Pancreas (tissue), 10 donors: ENCODE data around the gene USP43. TPM values are rescaled to one million over a fixed set of nuclear protein-coding genes. Genes with fewer than 3 reads are reported as not detected.

Experiments used
- ATAC-seq, 4 donors: fragments of 200-7000 bp; cut with Tn5 transposase; one replicate each; pipeline versions ENCODE4 v1.8.0 to v1.9.1; 2020; ENCODE audit warnings: mild to moderate bottlenecking in 4 of 4, moderate library complexity in 4 of 4
- DNase-seq, 6 donors: peaks; one replicate each; pipeline ENCODE4 v3.0.0-alpha.2; 2020
- FAIRE-seq: peaks from 2 replicates; lab custom pipeline; 2012; peaks lifted over from hg19 to GRCh38; lab: Jason Lieb, UNC
- H3K27ac ChIP-seq, 4 donors: fragments of 200-600 bp; sonication (generic); 1 replicate in 3 of 4; 2 replicates in 1 of 4; pipeline versions ENCODE4 v1.5.0 to v1.8.0; 2020
- H3K27me3 ChIP-seq, 4 donors: fragments of 200-600 bp; one replicate each; pipeline ENCODE4 v1.8.0; 2021
- H3K36me3 ChIP-seq, 3 donors: fragments of 200-600 bp; sonication (generic) in 1 of 3; one replicate each; pipeline versions ENCODE4 v1.5.0 to v1.8.0; 2020 to 2021
- H3K4me1 ChIP-seq, 3 donors: fragments of 200-600 bp; one replicate each; pipeline ENCODE4 v1.8.0; 2021
- H3K4me3 ChIP-seq, 4 donors: fragments of 200-600 bp; sonication (generic) in 2 of 4; one replicate each; pipeline versions ENCODE4 v1.5.0 to v1.8.0; 2020 to 2021
- H3K9me3 ChIP-seq, 4 donors: fragments of 200-600 bp; one replicate each; pipeline ENCODE4 v1.8.0; 2021
- WGBS, 2 donors: extraction: QIAGEN DNeasy Blood & Tissue Kit; methylation state at CpG; one replicate each; pipeline ENCODE4 v1.1.7; 2013; 5-methylcytosine and 5-hydroxymethylcytosine counted together
- intact Hi-C, 3 donors: fragments of 100-400 bp; cut with DNase I; formaldehyde crosslinking; loops; one replicate each; pipeline versions ENCODE4 v1.11.1 to v1.14.2; 2022
- polyA plus RNA-seq, 2 donors: library from polyadenylated mRNA; stranded (reverse); fragments of 200-250 nt; gene quantifications; one replicate each; pipeline ENCODE4 v1.2.3, GENCODE V29; 2013
- total RNA-seq, 6 donors: library from RNA; stranded (reverse); fragmentation: NEBNext Ultra II Directional in 4 of 6; extraction: Animal tissue kit (Norgen Biotek cat#: 25700) in 4 of 6; gene quantifications; one replicate each; pipeline versions ENCODE4 v1.2.1 to v1.2.4, GENCODE V29; 2021 to 2023
- TF ChIP-seq, protein P1 (sequence below), 4 donors: fragments of 200-600 bp; sonication (generic) in 3 of 4; IDR thresholded peaks; one replicate each; pipeline versions ENCODE4 v1.5.0 to v1.8.0; 2021; ENCODE audit warnings: antibody characterized with exemption in 4 of 4
- donor health status: healthy with polysubstance abuse.
- donor health status: DM: no; HTN: no; CAD: no; lungs with moderate emphysema.
- donor health status: DM: no; HTN: no; CAD: no.
- donor health status: control.
- donor health status: control.
- donor health status: Bipolar disorder and iron deficiency.
- donor health status: DM: yes; HTN: yes; CAD: no.
- donor health status: DM: no; HTN: no; CAD: no.
- donor health status: DM: no; HTN: no; CAD: no.
- donor health status: DM: yes; HTN: yes; CAD: no.

USP43 gene
- total and polyA plus RNA-seq, 8 donors = 2.6 to 5.7 (median 4.3) TPM

DNA sequence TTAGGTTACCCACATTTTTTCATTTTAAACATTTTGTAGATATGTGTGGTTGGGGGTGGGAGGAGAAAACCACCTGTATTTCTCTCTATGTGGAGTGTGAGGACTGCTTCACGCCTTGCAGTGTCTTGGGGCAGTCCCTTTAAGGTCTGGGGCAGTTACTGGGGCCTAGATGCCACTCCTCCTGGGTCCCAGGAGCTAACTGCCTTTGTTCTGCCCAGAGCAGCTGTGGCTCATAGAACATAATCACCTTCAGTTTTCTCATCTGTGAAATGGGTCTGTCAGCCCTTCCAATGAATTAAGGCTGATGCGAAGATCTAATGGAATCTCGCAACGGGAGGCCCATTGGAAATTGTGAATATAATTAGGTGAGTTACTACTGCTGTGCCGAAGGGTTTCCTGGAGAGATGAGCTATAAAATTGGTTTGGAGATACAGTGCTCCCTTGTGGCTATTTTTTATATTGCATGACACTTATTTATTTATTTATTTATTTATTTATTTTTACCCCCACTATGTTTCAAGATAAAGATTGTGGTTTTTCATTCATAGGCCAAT, 123.1 kb downstream of the USP43 start:
- WGBS, 2 donors = 19 to 29% methylated on average over 5 of the region's 5 CpGs
- no peaks in the 10 kb centered on the region for H3K9me3 ChIP-seq
- no peaks in the 10 kb centered on the region for H3K27me3 ChIP-seq
- DNase-seq (no peak), ATAC-seq (peak in 3 of 4 donors; percentile 34 to 61 (median 54)), FAIRE-seq (peak; percentile 49)
- TF ChIP-seq, protein P1, sequence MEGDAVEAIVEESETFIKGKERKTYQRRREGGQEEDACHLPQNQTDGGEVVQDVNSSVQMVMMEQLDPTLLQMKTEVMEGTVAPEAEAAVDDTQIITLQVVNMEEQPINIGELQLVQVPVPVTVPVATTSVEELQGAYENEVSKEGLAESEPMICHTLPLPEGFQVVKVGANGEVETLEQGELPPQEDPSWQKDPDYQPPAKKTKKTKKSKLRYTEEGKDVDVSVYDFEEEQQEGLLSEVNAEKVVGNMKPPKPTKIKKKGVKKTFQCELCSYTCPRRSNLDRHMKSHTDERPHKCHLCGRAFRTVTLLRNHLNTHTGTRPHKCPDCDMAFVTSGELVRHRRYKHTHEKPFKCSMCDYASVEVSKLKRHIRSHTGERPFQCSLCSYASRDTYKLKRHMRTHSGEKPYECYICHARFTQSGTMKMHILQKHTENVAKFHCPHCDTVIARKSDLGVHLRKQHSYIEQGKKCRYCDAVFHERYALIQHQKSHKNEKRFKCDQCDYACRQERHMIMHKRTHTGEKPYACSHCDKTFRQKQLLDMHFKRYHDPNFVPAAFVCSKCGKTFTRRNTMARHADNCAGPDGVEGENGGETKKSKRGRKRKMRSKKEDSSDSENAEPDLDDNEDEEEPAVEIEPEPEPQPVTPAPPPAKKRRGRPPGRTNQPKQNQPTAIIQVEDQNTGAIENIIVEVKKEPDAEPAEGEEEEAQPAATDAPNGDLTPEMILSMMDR (IDR thresholded peaks at IDR 0.05) = peak; percentile 13 to 72 (median 56)
- no peaks in the 10 kb centered on the region for H3K36me3 ChIP-seq
- H3K4me1 ChIP-seq = no peaks in the 10 kb centered on the region
- H3K27ac ChIP-seq = no peak overlapping the region
- no peak overlapping the region for H3K4me3 ChIP-seq
- intact Hi-C loops = no loop called here

DNA sequence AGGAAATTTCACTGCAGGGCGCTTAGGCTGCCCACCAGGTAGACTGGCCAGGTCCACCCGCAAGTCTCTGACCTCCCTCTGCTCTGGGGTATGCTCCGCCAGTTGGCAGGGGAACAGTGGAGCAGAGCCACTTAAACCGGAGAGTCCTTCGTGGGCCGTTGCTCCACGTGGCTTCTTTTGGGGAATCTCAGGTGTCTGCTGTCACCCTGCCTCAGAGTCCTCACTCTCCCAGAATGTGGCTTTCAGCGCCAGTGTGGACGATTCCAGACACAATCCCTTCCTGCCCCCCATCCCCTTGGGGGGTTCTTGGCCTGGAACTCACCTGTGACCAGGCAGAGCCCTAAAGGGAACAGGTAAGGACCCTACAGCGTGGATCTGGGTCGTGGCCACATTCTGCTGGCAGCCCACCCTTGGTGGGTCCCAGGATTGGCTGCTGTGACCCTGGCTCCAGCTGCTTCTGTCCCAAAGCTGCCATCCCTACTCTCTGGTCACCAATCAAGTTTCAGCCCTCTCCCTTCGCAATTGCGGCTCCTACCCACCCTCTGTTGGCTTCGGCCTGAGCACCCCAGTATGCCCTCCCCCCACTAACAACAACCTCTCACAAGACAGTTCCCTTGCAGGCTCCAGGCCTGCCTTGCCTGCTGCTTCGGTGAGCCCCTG, 123.8 kb downstream of the USP43 start:
- no peak overlapping the region for H3K27ac ChIP-seq
- ATAC-seq (no peak), FAIRE-seq (no peak), DNase-seq (no peak)
- no peaks in the 10 kb centered on the region for H3K9me3 ChIP-seq
- H3K27me3 ChIP-seq = no peaks in the 10 kb centered on the region
- no peak overlapping the region for H3K4me3 ChIP-seq
- intact Hi-C loops = no loop called here
- TF ChIP-seq, protein P1 (IDR thresholded peaks at IDR 0.05) = no peak
- no peaks in the 10 kb centered on the region for H3K36me3 ChIP-seq
- WGBS, 2 donors = 72 to 75% methylated on average over 15 of the region's 15 CpGs
- H3K4me1 ChIP-seq = no peaks in the 10 kb centered on the region

DNA sequence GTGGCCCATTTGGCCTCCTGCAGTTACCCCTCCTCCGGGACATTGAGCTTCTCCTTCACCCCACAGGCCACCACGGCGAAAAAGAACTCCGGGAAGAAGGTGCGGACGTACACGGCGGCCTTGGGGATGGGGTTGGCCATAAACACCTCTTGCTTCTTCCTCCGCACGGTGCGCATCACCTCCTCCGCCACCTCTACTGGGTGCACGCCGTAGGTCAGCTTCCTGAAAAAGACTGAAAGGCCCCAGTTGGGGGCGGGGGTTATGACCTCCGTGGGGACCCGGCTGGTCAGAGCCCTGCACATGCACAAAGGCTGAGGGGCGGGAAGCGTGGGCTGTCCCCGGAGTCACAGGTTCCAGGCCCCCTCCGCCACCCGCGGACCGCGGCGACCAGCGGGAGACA, 126.1 kb downstream of the USP43 start:
- DNase-seq (no peak), ATAC-seq (no peak), FAIRE-seq (no peak)
- Histone ChIP-seq H3K27ac (no peak overlapping the region), H3K9me3 (no peaks in the 10 kb centered on the region), H3K4me3 (no peak overlapping the region), H3K27me3 (no peaks in the 10 kb centered on the region), H3K4me1 (no peaks in the 10 kb centered on the region), H3K36me3 (no peaks in the 10 kb centered on the region)
- intact Hi-C loops = no loop called here
- TF ChIP-seq, protein P1 (IDR thresholded peaks at IDR 0.05) = no peak
- WGBS, 2 donors = 78 to 88% methylated on average over 27 of the region's 27 CpGs

GRCh38 chr17:9772658-9773057, 127.3 kb downstream of the USP43 start:
- Histone ChIP-seq H3K27ac (no peak overlapping the region), H3K9me3 (no peaks in the 10 kb centered on the region), H3K4me3 (no peak overlapping the region), H3K4me1 (no peaks in the 10 kb centered on the region), H3K27me3 (no peaks in the 10 kb centered on the region), H3K36me3 (no peaks in the 10 kb centered on the region)
- ATAC-seq = no peak
- TF ChIP-seq, protein P1 (IDR thresholded peaks at IDR 0.05) = no peak
- WGBS, 2 donors = 57 to 68% methylated on average over 19 of the region's 19 CpGs
- intact Hi-C loops = no loop called here
- DNase-seq = no peak
- no peak for FAIRE-seq

DNA sequence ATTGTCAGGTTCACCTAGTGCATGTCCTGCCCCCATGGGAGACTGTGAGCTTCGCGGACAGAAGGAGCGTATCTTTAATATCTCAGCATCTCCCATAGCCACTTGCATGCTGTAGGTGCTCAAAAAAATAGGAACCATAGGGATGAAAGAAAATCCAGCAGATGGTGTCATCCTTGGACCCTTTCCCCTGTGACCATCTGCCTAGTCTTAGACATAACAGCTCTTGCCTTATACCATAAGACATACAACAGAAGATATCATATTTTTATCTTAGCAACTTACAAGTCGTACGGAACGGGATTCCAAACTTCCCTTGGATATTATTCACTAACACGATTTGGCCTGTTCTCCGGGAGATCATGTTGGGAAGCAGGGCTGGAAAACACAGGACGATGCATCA, 131.6 kb downstream of the USP43 start:
- Histone ChIP-seq H3K9me3 (no peaks in the 10 kb centered on the region), H3K36me3 (no peaks in the 10 kb centered on the region), H3K27ac (no peak overlapping the region), H3K4me1 (no peaks in the 10 kb centered on the region), H3K27me3 (peaks cover 0 to 8% (median 0%) of the 10 kb centered on the region in 4 donors), H3K4me3 (no peak overlapping the region)
- WGBS, 2 donors = 72 to 86% methylated on average over 9 of the region's 9 CpGs
- intact Hi-C loops = no loop called here
- TF ChIP-seq, protein P1 (IDR thresholded peaks at IDR 0.05) = no peak
- DNase-seq (no peak), FAIRE-seq (no peak), ATAC-seq (no peak)
